DMS79 treated with DMSO at 0.1 percent for 48 hours (cell line): ENCODE data around the gene SEMA6B.

Source experiments
- DNase-seq: peaks from one replicate; lab custom pipeline; 2025; lab: John Stamatoyannopoulos, UW

SEMA6B gene

DNA sequence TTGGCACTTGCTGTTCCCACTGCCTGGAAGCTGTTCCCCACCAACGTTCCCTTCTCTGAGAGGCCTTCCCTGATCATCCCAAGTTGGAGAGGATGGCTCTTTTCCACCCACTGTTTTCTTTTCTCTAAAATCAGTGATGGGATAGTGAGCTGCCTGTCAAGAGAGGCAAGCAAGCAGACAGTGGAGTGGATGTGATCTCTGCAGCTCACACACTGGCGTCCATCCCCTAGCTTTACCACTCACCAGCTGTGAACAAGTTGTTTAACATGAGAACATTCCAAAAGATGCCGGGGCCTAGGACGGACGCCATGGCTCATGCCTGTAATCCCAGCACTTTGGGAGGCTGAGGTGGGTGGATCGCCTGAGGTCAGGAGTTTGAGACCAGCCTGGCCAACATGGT, 28.0 kb upstream of the SEMA6B start:
- no peak for DNase-seq

DNA sequence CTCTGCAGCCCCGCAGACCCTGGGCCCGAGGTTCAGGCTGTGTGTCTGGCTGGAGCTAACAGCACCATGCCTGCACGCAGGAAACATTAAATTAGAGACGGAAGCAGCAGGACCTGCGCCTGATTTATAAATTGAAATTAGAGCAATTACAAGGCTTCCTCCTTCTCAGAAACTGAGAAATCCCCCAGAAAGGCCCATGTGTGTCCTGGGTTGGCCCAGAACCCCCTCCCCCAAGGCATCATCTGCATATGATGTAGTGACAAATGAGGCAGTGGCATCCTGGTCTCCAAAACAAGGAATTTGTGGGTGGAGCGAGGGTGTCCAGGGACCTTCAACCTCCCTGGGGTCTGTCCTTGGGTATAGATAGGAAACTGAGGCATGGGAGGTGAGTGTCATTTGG, 27.2 kb upstream of the SEMA6B start:
- no peak for DNase-seq

- DNase-seq, result no peak
These were observed 26.8 kb upstream of the SEMA6B start for GRCh38 chr19:4586245-4586644.

- DNase-seq, result no peak
These were observed 26.1 kb upstream of the SEMA6B start for GRCh38 chr19:4585556-4585955.

- DNase-seq, result no peak
These were observed 25.4 kb upstream of the SEMA6B start for GRCh38 chr19:4584670-4585460.

GRCh38 chr19:4583961-4584669, 24.6 kb upstream of the SEMA6B start:
- no peak for DNase-seq

DNA sequence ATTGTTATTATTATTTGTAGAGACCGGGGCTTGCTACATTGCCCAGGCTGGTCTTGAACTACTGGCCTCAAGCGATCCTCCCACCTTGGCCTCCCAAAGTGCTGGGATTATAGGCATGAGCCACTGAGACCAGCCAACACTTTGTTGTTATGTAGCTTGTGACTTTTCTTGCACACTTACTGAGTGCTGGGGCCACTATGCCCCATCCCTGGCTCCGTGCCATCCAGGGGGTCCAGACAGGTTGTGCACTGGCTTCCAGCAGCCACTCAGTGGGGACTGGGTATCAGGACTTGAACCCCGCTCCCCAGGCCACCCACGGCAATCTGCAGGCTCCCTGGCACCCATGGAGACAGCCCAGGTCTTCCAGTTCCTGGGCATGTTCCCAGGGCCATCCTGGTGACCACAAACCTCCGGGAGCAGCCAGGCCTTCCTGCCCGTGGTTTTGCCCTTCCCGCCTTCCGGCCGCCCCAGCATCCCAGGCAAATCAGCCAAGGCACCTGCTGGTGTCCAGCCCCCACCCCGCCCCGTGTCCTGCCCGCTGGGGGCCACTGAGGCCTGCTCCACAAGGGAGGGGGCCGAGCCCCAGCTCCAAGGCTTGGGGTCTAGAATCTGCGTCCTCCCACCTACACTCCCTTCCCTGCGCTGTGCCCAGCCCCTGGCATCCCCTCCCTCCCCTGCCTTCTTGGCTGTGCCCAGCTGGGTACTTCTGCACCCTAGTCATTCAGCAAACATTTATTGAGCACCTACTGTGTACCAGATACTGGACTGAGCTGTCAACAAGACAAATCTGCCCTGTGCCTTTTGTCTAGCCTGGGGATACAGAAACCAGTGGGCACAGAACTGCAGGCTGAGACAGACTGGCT, 23.7 kb upstream of the SEMA6B start:
- DNase-seq, result no peak

GRCh38 chr19:4581666-4582553, 22.4 kb upstream of the SEMA6B start:
- peak; percentile 12 for DNase-seq

DNA sequence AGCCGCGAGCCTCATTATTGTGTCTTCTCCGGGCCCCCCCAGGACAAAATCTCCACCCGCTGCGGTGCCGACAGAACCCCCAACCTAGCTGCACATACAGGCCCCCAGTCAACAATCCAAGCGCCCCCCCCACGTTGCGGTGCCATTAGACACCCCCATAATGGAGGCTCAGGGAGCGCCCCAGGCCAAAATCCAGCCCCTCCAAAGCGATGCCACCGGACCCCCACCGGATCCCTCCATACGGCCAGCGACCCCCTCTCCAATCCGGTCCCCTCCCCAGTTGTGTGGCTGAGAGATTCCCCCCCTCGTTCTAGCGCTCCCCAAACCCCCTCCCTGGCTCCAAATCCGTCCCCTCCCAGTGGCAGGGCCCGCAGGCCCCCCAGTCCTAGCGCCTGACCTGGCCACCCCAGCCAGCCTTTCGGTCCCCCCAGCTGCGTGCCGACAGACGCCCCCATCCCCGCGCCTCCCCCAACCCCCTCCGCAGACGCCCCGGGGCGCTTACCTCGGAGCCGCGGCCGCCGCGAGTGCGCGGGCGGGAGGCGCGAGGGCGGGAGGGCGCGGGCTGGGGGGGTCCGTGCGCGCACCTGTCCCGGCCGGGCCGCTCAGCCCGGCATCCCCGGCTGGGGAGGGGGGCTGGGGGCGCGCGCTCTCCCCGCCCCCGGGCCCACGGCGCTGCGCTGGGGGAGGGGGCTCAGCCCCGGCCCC, 21.6 kb upstream of the SEMA6B start:
- DNase-seq, result no peak

DNA sequence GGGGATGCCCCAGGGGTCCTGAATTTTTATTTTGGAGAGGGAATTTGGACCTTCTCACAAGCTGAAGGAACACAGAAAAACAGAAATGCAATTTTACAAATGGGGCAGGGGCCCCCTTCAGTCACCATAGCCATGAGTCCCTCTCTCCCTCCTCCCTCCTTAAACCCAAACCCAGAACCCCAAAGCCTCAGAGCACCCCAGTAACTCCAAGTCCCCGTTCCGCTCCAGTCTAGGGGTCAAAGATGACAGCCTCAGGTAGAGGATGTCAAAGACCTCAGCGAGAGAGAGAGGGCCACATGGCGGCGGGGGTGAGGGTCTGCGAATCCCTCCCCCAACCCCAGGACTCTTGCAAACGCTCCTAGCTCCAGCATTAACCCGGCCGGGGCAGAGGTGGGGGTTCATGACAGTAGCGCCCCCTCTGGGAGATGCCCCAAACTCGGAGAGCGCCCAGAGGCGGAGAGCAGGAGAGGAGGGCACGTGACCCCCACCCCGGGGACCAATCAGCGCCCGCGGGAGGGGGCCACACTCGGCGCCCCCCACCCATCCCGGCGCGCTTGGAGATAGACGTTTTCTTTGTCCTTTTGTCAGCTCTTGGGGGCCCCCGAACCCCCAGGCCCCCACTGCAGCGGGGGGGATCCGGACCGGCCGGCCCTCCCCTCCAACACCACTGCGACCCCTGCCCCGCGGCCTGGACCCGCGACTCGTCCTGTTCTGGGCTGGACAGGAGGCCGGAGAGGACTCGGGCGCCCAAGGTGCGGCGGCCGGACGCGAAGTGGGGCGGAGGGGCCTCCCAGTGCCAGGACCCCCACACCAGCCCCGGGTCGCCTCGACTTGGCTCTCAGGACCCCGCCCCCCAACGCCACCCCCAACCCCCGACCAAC, 20.8 kb upstream of the SEMA6B start:
- no peak for DNase-seq

- DNase-seq, result no peak
These were observed 19.9 kb upstream of the SEMA6B start for GRCh38 chr19:4579389-4579788.

DNA sequence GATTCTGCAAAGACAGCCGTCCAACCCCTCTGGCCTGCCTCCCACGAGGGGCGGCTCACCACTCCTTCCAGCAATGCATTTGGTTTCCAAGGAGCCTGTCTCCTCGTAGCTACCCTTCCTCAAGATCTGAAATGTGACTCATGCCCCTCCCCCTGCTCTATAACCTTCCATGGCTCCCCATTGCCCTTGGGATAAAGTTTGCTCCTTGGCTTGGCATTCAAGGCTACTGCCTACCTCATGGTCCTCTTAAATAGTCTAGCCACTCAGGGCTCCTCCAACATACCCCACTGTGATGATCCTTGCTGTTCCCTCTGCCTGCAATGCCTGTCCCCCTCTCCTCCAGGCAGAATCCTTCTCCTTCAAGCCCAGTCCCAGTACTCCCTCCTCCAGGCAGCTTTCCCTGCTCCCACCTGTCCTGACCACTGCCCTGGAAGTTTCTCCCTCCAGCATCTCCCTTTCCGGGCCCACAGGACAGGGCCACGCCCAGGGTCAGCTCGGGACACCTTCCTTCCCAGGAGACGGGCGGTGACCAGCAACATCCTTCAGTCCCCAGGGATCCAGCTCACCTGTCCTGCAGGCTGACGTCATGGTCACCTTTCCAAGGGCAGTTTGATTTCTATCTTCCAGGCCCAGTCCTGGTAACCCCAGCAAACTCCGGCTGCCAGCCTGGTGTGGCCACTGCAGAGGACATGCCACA, 19.2 kb upstream of the SEMA6B start:
- DNase-seq, result no peak

DNA sequence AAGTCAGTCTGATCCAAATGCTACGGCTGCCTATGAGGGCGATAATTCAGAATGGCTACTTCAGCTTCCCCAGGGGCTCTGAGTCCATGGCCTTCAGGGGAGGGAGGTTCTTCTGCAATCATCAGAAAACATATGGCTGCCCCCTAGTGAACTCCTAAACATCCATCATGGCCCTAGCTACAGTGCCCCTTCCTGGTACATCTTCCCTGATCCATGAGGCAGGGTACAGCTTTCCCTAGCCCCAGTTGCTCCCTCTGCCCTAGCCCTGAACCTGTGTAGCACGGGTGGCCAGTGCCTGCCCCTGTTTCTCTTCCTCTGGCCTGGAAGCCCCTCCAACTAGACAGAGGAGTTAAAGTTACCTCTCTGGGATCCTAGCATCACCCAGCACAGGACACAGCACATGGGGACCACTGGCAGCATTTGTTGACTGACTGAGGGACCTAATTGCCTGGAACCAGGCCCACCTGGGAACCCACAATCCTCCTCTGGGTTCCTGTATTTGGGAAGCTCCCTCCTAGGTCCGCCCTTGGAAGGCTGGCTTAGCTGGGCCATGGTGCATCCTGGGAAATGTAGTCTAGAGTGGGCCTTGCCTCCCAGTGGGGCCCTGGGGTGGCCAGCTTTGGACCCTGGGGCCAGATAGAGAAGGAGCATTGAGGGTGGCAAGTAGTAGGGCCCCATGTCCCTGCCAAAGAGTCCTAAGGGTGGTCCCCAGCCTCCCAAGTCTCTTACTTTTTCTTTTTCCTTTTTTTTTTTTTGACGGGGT, 17.7 kb upstream of the SEMA6B start:
- DNase-seq, result no peak

GRCh38 chr19:4576016-4576933, 16.8 kb upstream of the SEMA6B start:
- DNase-seq, result peak; percentile 10

- DNase-seq, result peak; percentile 6
These were observed 16.0 kb upstream of the SEMA6B start for GRCh38 chr19:4575267-4576015.

- no peak for DNase-seq
These were observed 14.2 kb upstream of the SEMA6B start for GRCh38 chr19:4573682-4574081.
